HG02884 (cell line): ENCODE results near the gene EMP2.
"Not testable (repeated sequence)": the region's sequence is repeated elsewhere in the genome, so short reads cannot be mapped to it uniquely, and the experiment has no call there.

ENCODE experiments used
- ATAC-seq: cut with Tn5 transposase; IDR thresholded peaks from one replicate; pipeline ENCODE4 v1.9.1; 2021; ENCODE audit warnings: mild to moderate bottlenecking, moderate library complexity; ENCODE audit not compliant: unreplicated experiment

The EMP2 gene

DNA sequence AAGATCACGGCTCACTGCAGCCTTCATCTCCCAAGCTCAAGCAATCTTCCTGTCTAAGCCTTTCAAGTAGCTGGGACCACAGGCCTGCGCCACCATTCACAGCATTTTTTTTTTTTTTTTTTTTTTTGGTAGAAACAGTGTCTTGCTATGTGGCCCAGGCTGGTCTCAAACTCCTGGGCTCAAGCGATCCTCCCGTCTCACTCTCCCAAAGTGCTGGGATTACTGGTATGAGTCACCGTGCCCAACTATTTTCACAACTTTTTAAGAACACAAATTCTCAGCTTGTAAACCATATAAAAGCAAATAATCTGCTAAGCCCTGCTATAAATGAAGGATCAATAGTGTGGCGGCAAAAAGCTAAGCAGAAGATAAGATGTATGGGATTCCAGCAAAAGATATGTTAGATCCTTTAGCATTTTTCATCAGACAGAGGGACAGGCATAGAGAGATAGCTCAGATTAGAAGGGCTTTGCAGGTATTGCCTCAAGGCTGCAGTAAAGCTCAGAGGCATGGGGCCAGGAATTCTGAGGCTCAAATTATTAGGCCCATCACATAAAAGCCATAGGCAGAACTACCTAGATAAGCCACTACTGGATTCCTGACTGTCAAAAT, 55.1 kb downstream of the EMP2 start:
- ATAC-seq, result no peak

- no peak for ATAC-seq
These were observed 57.4 kb downstream of the EMP2 start for GRCh38 chr16:10522966-10523365.

- ATAC-seq, result no peak
These were observed 58.6 kb downstream of the EMP2 start for GRCh38 chr16:10521681-10522274.

DNA sequence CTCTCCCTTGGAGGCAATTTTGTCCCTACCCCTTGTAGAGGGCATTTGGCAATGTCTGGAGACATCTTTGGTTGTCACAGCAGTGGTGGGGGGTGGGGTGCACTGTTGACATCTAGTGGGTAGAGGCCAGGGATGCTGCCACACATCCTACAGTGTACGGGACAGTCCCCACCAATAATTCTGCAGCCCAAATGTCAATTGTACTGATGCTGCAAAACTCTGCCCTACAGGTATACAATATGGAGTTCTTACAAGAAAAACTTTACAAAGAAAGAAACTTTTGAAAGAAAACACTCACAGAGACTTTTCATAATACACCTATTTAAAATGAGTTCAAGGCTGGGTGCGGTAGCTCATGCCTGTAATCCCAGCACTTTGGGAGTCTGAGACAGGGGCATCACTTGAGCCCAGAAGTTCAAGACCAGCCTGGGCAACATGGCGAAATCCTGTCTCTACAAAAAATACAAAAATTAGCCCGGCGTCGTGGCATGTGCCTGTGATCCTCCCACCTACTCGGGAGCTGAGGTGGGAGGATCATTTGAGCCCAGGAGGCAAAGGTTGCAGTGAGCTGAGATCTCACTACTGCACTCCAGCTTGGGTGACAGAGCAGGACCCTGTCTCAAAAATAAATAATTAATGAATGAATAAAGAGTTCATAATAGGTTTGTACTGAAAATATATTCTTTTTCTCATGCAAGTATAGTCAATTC, 59.4 kb downstream of the EMP2 start:
- no peak for ATAC-seq

GRCh38 chr16:10519929-10520868, 60.2 kb downstream of the EMP2 start:
- ATAC-seq, result no peak

DNA sequence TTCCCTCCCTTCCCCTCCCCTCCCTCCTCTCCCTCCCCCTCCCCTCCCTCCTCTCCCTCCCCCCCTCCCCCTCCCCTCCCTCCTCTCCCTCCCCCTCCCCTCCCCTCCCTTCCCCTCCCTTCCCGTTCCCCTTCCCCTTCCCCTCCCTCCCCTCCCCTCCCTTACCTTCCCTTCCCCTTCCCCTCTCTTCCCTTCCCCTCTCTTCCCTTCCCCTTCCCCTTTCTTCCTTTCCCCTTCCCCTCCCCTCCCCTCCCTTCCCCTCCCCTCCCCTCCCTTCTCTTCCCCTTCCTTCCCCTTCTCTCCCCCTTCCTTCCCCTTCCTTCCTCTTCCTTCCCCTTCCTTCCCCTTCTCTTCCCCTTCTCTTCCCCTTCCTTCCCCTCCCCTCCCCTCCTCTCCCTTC, 61.1 kb downstream of the EMP2 start:
- no peak for ATAC-seq

GRCh38 chr16:10518479-10519041, 61.8 kb downstream of the EMP2 start:
- no peak for ATAC-seq

GRCh38 chr16:10517868-10518267, 62.5 kb downstream of the EMP2 start:
- no peak for ATAC-seq

GRCh38 chr16:10514369-10515055, 65.9 kb downstream of the EMP2 start:
- ATAC-seq, result no peak

DNA sequence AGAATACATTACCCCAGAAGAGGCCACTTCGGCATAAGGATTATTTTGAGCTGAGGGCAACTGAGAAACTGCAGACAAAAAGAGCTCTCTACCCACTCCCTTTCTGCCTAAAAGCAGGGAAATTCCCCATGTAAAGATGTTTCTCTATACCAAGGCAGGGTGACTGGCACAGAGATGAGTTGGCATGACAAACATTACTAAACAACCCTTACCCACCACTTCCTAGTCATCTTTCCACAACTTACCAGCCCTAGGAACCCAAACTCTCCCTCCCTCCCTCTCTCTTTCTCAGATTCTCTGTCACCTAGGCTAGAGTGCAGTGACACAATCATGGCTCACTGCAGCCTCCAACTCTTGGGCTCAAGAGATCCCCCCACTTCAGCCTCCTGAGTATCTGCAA, 68.6 kb downstream of the EMP2 start:
- no peak for ATAC-seq

- ATAC-seq, result no peak
These were observed 70.1 kb downstream of the EMP2 start for GRCh38 chr16:10510279-10510678.

DNA sequence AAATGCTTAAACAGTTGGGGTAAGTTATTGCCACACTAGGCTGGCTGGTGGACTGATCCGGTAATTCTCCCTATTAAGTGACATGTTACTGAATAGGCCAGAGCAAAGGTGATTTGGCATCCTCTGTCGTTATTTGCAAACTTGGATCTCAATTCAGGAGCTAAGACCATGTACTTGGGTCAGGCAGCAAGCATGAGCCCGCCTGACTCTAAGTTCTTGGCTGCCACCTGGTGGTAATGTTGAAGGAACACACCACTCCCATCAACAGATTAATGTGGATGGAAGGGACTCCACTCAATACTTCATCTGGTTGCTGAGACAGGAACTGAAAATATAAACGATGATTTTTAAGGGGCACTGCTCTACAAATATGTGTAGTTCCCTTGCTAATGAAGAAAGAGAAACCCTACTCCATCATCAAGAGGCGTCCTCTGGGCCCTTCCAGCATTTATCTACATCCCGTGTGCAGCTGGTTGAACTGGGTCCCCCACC, 70.8 kb downstream of the EMP2 start:
- ATAC-seq, result peak; percentile 84

GRCh38 chr16:10505286-10505685, 75.1 kb downstream of the EMP2 start:
- not testable (repeated sequence) for ATAC-seq

- no peak for ATAC-seq
These were observed 76.0 kb downstream of the EMP2 start for GRCh38 chr16:10504404-10504885.

DNA sequence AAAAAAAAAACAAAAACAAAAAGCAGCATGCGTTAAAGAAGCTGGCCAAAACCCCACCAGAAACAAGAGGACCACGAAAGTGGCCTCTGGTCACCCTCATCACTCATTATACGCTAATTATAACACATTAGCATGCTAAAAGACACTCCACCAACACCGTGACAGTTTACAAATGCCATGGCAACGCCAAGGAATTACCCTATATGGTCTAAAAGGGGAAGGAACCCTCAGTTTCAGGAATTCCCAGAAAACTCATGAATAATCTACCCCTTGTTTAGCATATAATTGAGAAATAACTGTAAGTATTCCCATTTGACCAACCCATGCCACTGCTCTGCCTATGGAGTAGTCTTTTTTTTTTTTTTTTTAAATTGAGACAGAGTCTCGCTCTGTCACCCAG, 77.6 kb downstream of the EMP2 start:
- ATAC-seq, result no peak

DNA sequence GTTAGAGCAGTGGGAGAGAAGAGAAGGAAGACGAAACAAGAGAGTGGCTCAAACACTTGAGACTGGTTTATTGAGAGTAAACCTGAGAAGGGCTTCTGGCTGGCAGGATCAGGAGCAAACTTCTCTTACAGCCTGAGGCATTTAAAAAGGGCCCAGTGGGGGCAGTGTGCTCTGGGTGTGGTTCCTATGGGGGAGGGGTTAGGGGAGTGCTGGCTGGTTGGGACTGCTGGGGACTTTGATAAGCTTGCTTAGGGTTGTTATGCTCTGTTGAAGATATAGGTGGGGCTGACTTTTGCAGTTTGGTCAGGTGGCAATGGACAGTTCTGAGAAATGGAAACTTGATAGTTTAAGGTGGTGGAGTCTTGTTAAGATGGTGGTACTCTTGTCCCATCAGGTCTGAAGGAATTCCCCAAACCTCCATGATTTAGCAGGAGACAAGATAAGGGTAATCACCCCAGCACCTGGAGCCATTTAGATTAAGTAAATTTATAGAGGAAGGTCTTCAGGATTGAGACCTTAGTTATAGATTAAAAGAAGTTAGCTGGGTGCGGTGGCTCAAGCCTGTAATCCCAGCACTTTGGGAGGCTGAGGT, 79.3 kb downstream of the EMP2 start:
- ATAC-seq, result no peak

GRCh38 chr16:10500582-10500981, 79.8 kb downstream of the EMP2 start:
- no peak for ATAC-seq

DNA sequence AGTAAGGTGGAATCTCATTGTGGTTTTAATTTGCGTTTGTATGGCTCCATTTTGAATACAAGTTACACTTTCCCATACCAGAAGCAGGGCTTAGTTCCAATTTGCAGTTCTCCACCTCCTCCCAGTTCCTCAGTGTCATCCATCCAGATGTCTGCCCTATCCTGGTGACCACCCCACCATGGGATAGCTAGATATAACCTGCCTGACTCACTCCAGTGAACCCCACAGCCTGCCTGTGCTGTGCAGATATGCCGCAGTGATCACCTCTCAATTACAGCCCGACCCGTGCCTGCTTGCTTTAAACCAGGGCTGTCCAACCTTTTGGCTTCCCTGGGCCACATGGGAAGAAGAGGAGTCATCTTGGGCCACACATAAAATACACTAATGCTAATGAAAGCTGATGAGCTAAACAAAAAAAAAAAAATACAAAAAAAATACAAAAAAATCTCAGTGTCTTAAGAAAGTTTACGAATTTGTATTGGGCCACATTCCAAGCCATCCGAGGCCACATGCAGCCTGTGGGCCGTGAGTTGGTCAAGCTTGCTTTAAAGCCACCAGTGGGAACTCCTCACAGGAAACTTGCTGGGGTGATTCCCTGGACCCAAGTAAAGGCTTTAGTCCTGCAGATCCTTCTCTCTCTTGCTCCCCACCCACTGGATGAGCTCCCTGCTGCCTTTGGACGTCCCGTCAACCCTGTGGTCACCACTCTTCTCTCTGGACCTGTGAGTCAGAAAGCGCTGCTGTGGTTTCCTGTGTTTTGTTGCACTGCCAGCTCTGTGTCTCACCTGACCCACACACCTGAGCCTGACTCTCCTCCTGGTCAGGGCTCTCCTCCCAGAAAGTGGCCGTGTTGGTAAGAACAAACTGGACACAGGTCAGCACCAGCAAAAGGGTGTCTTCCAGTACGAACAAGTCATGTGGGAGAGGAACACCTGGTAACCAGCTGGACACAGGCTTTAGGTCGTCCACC, 83.0 kb downstream of the EMP2 start:
- no peak for ATAC-seq

- ATAC-seq, result no peak
These were observed 85.4 kb downstream of the EMP2 start for GRCh38 chr16:10495031-10495345.
